PFSK-1 (cell line): ENCODE data around the gene KRTAP25-1. TPM values are rescaled to one million over a fixed set of nuclear protein-coding genes. Genes with fewer than 3 reads are reported as not detected.

ENCODE experiments used
- FOXP2 ChIP-seq: optimal IDR thresholded peaks from 2 replicates; pipeline ENCODE3; 2011; ENCODE audit warnings: borderline replicate concordance, control low read depth, inconsistent platforms; ENCODE audit not compliant: insufficient read depth; ENCODE audit errors: extremely low read length, extremely low read depth
- POLR2AphosphoS5 ChIP-seq: IDR thresholded peaks from 2 replicates; pipeline ENCODE4 v1.6.1; 2012; ENCODE audit warnings: low read depth, mild to moderate bottlenecking, control low read depth, low read length, moderate library complexity
- SIN3A ChIP-seq: IDR thresholded peaks from 2 replicates; pipeline ENCODE4 v1.6.1; 2012; ENCODE audit warnings: mild to moderate bottlenecking, low read length, moderate library complexity, borderline replicate concordance; ENCODE audit not compliant: insufficient read depth
- TAF1 ChIP-seq: IDR thresholded peaks from 2 replicates; pipeline ENCODE4 v1.6.1; 2012; ENCODE audit warnings: low read length, control low read depth, borderline replicate concordance; ENCODE audit not compliant: insufficient read depth
- polyA plus RNA-seq: library from polyadenylated mRNA; unstranded; fragments of >200 nt; gene quantifications from one replicate; pipeline ENCODE4 v1.2.1, GENCODE V29; 2012; ENCODE audit warnings: low read depth, missing spikeins; ENCODE audit not compliant: insufficient read length
- TF ChIP-seq, protein P1 (sequence below), 2 experiments: IDR thresholded peaks; 2 replicates each; pipeline versions ENCODE4 v1.6.1 to v1.8.0; 2011 to 2012; ENCODE audit warnings: low read depth in 2 of 2, low read length in 2 of 2, control low read depth in 1 of 2, inconsistent platforms in 1 of 2, mild to moderate bottlenecking in 1 of 2, moderate library complexity in 1 of 2; ENCODE audit not compliant: insufficient read depth in 1 of 2

The KRTAP25-1 gene, protein sequence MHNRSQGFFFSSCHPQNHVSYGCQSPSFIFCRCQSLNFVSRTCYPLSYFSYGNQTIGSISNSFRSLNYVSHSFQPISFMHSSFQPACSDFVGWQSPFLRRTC
- polyA plus RNA-seq = not detected

DNA sequence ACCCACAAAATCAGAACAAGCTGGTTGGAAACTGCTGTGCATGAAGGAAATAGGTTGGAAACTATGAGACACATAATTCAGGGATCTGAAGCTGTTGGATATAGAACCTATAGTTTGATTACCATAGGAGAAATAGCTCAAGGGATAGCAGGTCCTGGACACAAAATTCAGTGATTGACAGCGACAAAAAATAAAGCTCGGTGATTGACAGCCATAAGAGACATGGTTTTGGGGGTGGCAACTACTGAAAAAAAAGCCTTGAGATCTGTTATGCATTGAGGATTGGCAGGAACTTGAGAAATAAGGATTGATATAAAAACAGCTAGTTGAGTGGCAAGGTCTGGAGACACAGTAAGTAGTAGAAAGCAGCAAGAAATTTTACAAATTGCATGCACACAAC, at the start of gene KRTAP25-1:
Gene KRTAP25-1, minus strand, starts transcription at position 300 of the 400 bp plus-strand sequence. Its CDS starts 24 bp downstream, at position 276.
- TF ChIP-seq, protein P1, sequence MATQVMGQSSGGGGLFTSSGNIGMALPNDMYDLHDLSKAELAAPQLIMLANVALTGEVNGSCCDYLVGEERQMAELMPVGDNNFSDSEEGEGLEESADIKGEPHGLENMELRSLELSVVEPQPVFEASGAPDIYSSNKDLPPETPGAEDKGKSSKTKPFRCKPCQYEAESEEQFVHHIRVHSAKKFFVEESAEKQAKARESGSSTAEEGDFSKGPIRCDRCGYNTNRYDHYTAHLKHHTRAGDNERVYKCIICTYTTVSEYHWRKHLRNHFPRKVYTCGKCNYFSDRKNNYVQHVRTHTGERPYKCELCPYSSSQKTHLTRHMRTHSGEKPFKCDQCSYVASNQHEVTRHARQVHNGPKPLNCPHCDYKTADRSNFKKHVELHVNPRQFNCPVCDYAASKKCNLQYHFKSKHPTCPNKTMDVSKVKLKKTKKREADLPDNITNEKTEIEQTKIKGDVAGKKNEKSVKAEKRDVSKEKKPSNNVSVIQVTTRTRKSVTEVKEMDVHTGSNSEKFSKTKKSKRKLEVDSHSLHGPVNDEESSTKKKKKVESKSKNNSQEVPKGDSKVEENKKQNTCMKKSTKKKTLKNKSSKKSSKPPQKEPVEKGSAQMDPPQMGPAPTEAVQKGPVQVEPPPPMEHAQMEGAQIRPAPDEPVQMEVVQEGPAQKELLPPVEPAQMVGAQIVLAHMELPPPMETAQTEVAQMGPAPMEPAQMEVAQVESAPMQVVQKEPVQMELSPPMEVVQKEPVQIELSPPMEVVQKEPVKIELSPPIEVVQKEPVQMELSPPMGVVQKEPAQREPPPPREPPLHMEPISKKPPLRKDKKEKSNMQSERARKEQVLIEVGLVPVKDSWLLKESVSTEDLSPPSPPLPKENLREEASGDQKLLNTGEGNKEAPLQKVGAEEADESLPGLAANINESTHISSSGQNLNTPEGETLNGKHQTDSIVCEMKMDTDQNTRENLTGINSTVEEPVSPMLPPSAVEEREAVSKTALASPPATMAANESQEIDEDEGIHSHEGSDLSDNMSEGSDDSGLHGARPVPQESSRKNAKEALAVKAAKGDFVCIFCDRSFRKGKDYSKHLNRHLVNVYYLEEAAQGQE (IDR thresholded peaks at IDR 0.05; ENCODE audit: insufficient read depth in 1 of 2, low read depth in 2 of 2, low read length in 2 of 2) = no peak
- TF ChIP-seq FOXP2 = no peak
- TF ChIP-seq POLR2AphosphoS5 = no peak
- no peak for TF ChIP-seq SIN3A
- no peak for TF ChIP-seq TAF1

DNA sequence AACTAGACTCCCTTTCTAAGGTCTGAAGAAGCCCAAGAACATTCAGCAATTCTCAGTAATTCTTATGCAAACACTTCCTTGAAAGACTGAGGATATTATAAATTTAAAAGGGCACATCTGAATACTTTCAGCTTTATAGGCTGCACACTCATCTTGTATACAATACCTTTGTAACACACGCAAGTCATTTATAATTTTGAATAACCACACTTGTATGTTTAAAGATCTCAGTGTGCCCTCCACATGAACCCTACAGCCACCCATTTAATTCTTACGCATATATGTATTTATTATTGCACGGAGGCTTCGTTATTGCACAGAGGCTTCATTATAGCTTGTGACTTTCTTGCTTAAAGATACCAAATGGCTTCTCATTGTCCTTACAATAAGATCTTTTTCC, 49.4 kb upstream of the KRTAP25-1 start:
- TF ChIP-seq POLR2AphosphoS5 (no peak), FOXP2 (no peak), TAF1 (no peak)
- TF ChIP-seq, protein P1 (IDR thresholded peaks at IDR 0.05; ENCODE audit: insufficient read depth in 1 of 2, low read depth in 2 of 2, low read length in 2 of 2) = no peak

DNA sequence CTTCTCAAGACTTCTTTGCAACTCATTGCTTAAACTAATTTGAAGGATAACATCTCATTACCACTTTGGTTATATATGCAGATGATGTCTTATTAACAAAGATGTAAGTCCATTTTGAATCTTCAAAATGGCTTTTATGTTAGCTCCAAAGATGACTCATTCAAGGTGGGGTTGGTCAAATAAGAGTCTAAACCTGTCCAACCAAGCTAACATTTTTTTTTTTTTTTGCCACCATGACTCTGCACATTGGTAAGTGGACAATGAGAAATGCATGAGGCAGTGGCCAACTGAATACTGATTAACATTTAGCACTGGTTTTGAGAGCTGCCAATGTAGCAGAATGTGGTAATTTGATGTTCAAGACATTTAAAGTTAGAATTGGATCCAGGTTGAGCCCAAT, 48.5 kb upstream of the KRTAP25-1 start:
- TF ChIP-seq POLR2AphosphoS5 (no peak), TAF1 (no peak), SIN3A (no peak)
- TF ChIP-seq, protein P1 (IDR thresholded peaks at IDR 0.05; ENCODE audit: insufficient read depth in 1 of 2, low read depth in 2 of 2, low read length in 2 of 2) = no peak

DNA sequence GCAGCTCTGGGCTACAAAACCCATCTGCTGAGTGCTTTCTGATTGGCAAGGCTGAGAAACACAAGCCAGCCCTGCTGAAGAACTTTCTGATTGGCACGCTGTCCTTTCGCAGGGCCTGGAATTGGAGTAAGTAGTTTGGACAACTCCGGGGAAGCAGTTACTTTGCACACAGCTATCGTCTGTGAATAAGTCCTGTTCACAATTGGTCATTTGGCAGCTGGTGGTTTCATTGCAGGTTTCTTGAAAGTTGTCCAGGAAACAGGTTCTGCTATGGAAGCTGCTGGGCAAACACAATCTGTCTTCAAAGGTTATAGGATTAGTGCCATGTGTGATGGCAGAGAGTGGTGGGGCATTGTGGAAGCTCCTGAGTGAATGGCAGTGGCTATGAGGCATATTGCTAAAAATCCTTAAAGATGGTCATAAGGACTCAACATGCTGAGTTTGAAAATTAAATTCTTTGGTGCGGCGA, 48.0 kb upstream of the KRTAP25-1 start, which contains the start of gene KRTAP27-1:
Gene KRTAP27-1, minus strand, starts transcription at position 419 of the 469 bp plus-strand sequence. Its CDS starts 26 bp downstream, at position 393.
- no peak for TF ChIP-seq SIN3A
- TF ChIP-seq POLR2AphosphoS5 = no peak
- TF ChIP-seq FOXP2 = no peak
- TF ChIP-seq TAF1 = no peak
- TF ChIP-seq, protein P1 (IDR thresholded peaks at IDR 0.05; ENCODE audit: insufficient read depth in 1 of 2, low read depth in 2 of 2, low read length in 2 of 2) = no peak
